ENCODE results near the gene APLF. TPM values are rescaled to one million over a fixed set of nuclear protein-coding genes. Genes with fewer than 3 reads are reported as not detected.

The APLF gene
- 10 to 100 TPM in 3 of 4 donors, 1 to 10 TPM in 1; 6.9 to 11.6 (median 10.6) TPM for total RNA-seq

GRCh38 chr2:68467077-68467960, at the start of gene APLF, which contains the start of gene FBXO48:
Gene APLF (plus strand): TSS chr2:68467585. CDS start chr2:68467732, 147 bp downstream.
Gene FBXO48 (minus strand): TSS chr2:68467294. CDS start chr2:68465145, 2,149 bp downstream.
- peaks cover 0 to 24% (median 0%) of the 10 kb centered on the region in 4 donors for H3K4me1 ChIP-seq
- DNase-seq (ENCODE audit: low spot score in 2 of 2), result peak; percentile 92 to 97

GRCh38 chr2:68417926-68418325, 49.5 kb upstream of the APLF start:
- no peaks in the 10 kb centered on the region for H3K9me3 ChIP-seq
- no peaks in the 10 kb centered on the region for H3K27me3 ChIP-seq
- no peak for DNase-seq (ENCODE audit: low spot score in 2 of 2)
- TF ChIP-seq POLR2A (IDR thresholded peaks at IDR 0.05), result no peak
- no peak for TF ChIP-seq EP300 (IDR thresholded peaks at IDR 0.05)
- TF ChIP-seq CTCF (IDR thresholded peaks at IDR 0.05), result no peak
- H3K4me3 ChIP-seq, result no peak overlapping the region
- H3K4me1 ChIP-seq, result no peaks in the 10 kb centered on the region
- no peak overlapping the region for H3K27ac ChIP-seq
- no peaks in the 10 kb centered on the region for H3K36me3 ChIP-seq
- 42% methylated on average over 1 of the region's 1 CpG for WGBS, 2 donors

More at GRCh38 chr2:68467077-68467960, at the start of gene APLF, which contains the start of gene FBXO48:
- no peaks in the 10 kb centered on the region for H3K9me3 ChIP-seq
- no peaks in the 10 kb centered on the region for H3K27me3 ChIP-seq
- H3K27ac ChIP-seq, result peak within 1 kb of the TSS; percentile 80 to 94 (median 88)
- TF ChIP-seq POLR2A (IDR thresholded peaks at IDR 0.05) (peak; percentile 43 to 67), EP300 (IDR thresholded peaks at IDR 0.05) (peak; percentile 90 to 92), CTCF (IDR thresholded peaks at IDR 0.05) (no peak)
- WGBS, 2 donors, result 0 to 1% methylated on average over 52 to 67 of the region's 82 CpGs
- H3K36me3 ChIP-seq, result no peaks in the 10 kb centered on the region
- H3K4me3 ChIP-seq, result peak within 1 kb of the TSS; percentile 82 to 93 (median 85)

GRCh38 chr2:68418419-68418818, 49.0 kb upstream of the APLF start:
- 47 to 53% methylated on average over 1 of the region's 1 CpG for WGBS, 2 donors

GRCh38 chr2:68418855-68419254, 48.5 kb upstream of the APLF start:
- no peak for DNase-seq (ENCODE audit: low spot score in 2 of 2)
- TF ChIP-seq POLR2A (IDR thresholded peaks at IDR 0.05) (no peak), CTCF (IDR thresholded peaks at IDR 0.05) (no peak), EP300 (IDR thresholded peaks at IDR 0.05) (no peak)

More at GRCh38 chr2:68418419-68418818, 49.0 kb upstream of the APLF start:
- no peak for DNase-seq (ENCODE audit: low spot score in 2 of 2)
- Histone ChIP-seq H3K27ac (no peak overlapping the region), H3K36me3 (no peaks in the 10 kb centered on the region), H3K4me1 (no peaks in the 10 kb centered on the region), H3K4me3 (no peak overlapping the region), H3K27me3 (no peaks in the 10 kb centered on the region), H3K9me3 (no peaks in the 10 kb centered on the region)
- TF ChIP-seq POLR2A (IDR thresholded peaks at IDR 0.05) (no peak), EP300 (IDR thresholded peaks at IDR 0.05) (no peak), CTCF (IDR thresholded peaks at IDR 0.05) (no peak)

More at GRCh38 chr2:68418855-68419254, 48.5 kb upstream of the APLF start:
- Histone ChIP-seq H3K4me1 (no peaks in the 10 kb centered on the region), H3K9me3 (no peaks in the 10 kb centered on the region), H3K27me3 (no peaks in the 10 kb centered on the region), H3K27ac (no peak overlapping the region), H3K4me3 (no peak overlapping the region), H3K36me3 (no peaks in the 10 kb centered on the region)
- WGBS, 2 donors, result 73 to 75% methylated on average over 3 of the region's 3 CpGs

All from tibial nerve (tissue), 4 donors.